COLO668 (cell line): ENCODE measurements around the gene SCFD1.

Experiments used
- DNase-seq: peaks from one replicate; lab custom pipeline; 2025; ENCODE audit not compliant: unreplicated experiment; lab: John Stamatoyannopoulos, UW

Gene SCFD1

DNA sequence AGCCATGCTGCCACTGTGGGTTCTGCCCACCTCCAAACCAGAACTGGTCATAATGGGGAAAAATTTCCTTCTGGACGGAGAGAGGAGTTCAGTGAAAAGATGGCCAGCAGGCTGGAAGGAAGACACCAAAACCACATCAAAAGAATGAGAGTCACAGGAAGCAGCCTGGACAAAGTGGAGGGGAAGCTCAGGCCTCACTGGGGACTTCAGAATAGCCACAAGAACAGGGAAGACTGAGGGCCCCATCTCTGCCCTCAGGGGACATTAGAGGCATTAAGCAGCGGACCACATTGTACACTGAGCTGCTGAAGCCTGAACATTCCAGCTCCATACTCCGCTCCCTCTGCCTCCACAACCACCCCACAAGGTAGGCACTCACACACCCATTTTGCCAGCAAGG, 132.7 kb downstream of the SCFD1 start:
- no peak for DNase-seq

DNA sequence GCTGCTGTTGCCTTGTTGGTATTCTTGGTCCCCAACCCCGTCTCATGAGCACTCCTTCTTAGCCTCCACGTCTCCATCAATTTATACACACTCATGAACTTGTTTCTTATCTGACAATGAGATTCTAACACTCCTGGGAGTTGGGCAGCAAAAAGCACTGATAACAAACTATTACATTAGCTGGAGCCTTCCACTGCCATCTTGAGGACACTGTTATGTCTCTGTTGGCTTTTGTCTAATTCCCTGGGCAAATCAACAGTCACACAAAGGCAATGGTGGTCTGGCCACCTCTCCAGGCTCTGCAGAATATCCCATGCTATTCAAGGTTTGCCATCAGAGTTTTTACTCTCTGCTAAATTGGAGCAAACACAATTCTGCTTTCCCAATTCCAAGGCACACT, 134.5 kb downstream of the SCFD1 start:
- DNase-seq = no peak

DNA sequence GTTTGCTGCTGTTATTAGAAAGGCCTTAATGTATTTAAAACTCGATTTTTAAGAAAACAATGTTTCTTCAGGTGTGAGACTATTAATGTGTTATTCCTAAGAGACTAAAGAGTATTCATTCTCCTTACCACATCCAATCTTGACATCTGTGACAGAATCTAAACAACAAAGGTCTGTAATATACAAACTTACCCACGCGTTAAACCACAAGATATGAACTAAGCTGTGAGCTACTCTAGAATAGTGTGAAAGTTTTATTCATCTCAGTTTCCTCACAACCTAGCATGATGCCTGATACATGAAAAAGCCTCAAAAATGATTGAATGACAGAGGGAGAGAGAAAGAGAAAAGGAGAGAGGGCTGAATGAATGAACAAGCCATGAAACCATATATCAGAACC, 135.0 kb downstream of the SCFD1 start:
- DNase-seq = no peak

DNA sequence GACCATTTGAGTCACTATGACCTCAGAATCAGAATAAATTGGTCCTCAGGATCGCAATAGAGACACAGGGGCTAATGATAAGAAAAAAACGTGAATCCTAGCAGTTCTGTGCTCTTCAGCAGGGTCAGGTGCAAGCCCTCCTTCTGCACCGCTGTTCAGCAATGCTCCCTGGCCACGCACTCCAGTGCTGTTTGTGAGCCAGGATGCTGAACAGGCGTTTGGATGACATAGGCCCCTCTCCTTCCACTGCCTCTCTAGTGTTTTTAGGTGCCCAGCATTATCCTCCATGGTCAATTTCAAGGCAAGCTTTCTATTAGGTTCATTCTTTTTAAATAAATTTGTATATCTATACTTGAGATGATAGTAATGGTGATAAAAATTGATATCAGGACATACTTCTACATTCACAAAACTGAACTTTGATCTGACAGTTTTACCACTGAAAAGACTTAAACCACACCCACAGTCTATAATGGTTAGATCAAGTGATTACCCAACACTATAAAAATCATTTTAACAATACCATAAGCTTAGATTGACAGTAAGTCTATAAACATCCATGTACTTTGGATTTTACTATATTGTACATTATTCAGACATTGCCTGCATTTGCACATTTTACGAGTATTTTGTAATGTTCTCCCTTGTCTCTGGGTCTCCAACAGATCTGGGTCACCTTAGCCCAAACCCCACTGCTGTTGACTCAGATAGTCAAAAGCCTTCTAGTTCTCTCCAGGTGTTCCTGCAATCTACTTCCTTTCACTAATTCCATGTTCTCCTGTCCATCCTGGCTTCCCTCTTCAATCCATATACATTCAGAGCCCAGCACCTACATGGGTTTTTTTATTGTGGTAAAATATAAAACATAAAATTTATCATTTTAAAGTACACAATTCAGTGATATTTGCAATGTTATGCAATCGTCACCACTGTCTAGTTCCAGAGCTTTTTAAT, 137.3 kb downstream of the SCFD1 start:
- DNase-seq = no peak

DNA sequence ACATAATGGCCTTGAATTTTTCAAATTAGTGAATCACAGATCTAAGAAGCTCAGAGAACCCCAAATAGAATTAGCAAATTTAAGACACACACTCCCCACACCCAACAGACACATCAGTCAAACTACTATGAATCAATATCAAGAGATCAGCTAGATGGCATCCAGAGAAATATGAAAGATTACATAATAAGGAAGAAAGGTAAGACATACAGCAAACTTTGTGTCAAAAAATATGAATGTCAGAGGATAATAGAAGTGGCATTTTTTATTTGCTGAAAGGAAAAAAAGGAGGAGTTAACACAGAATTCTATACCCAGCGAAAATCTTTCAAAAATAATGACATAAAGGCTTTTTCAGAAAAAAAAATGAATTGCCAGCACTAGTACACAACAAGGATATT, 141.8 kb downstream of the SCFD1 start:
- no peak for DNase-seq

DNA sequence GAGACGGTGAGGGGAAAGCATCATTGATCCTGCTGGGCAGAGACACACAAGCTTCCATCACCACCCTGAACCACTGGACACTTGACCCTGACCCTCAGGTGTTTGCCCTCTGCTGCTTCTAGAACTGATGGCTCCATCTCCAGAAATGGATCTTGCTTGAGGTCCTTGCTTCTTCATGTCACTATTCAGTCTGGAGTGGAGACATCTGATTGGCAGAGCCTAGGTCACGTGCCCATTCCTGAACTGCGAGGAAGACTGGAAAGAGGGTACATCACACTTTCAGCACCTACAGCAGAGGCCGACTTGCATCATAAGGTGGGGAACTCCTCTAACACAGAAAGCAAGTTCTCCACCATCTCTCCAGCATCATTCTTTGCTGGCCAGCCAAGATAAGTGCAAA, 145.5 kb downstream of the SCFD1 start:
- no peak for DNase-seq

DNA sequence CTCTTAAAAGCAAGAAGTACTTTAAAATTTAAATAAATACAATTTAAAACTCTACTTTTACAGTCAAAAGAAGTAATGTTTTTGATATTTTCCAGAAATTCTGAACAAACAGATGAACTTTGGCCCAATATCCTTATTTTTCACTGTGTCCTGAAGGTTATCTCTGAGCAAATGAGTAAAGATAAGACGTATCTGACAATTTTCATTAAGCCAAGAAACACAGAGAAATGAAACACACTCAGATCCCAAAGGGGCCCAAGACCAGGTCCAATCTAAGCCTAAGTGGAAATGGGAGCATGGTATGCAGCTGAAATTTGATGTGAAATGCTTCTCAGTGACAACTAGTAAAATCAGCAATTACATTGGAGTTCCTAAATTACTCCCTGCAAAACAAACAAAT, 146.7 kb downstream of the SCFD1 start:
- DNase-seq = no peak

DNA sequence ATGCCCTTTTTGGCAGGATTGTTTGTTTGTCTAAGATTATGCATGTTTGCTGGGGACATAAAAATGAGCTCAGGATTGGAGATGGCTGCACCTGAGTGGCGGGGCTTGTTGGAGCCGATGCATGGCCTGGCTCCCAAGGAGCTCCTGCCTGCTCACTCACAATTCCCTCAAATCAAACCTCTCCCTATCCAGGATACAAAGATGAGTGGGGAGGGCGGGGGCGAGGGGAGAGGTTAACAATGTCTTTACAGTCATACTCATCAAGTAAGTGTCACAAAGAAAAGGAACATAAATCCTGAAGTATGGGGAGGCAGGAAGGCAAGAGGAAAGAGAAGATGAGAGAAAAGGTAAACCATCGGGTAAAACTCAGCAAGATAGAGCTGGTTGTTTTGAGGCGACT, 148.3 kb downstream of the SCFD1 start:
- no peak for DNase-seq

DNA sequence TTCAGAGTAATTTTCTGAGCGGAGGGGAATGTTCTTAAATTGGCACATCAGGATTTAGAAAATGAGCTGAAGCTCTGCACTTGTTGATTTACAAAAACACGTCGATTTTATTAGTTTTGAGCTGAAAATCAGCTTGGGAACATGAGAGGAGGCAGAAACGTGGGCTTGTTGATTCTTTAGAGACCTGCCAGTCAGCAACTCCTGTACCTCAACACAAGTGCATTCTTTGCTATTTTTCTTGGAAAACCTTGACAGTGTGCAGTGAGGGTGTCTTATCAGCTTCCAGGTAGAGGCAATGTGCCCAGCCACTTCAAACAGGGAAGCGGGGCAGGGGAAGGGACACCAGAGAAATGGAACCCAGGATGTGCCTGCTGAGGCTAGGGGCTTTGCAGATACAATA, 149.5 kb downstream of the SCFD1 start:
- DNase-seq = no peak

DNA sequence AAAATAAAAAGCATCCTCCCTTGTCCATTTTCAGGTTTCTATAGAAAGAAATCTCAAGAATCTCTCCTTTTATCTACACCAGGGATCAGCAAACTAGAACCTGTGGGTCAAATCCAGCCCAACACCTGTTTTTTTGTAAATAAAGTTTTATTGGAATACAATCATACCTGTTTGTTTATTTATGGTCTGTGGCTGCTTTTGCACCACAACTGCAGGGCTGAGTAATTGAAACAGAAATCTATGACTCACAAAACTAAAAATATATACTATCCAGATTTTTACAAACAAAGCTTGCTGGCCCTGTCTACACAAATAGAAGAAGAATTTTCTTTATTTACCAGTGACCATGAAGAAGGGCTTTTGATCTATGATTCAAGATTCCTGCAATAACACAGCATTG, 157.1 kb downstream of the SCFD1 start:
- DNase-seq = no peak
